ENCODE results near the gene TMEM263. TPM values are rescaled to one million over a fixed set of nuclear protein-coding genes. Genes with fewer than 3 reads are reported as not detected.

The TMEM263 gene
- total RNA-seq, 1 experiment from 2014 or later = 11.8 TPM

- H3K27me3 ChIP-seq (ENCODE audit: insufficient read depth, low read length) = no peaks in the 10 kb centered on the region
- no peaks in the 10 kb centered on the region for H3K9me3 ChIP-seq (ENCODE audit: control insufficient read depth, low read depth, low read length)
- no peak overlapping the region for H3K9ac ChIP-seq (ENCODE audit: extremely low read depth, insufficient read length, low read length)
- H2AFZ ChIP-seq (ENCODE audit: low read length) = no peak overlapping the region
- H2AK5ac ChIP-seq (ENCODE audit: insufficient read length, low read length) = no peak overlapping the region
- no peak for TF ChIP-seq CTCF (conservative IDR thresholded peaks at IDR 0.05)
- no peak overlapping the region for H3K14ac ChIP-seq (ENCODE audit: insufficient read depth, low read length)
- no peak overlapping the region for H3K4me2 ChIP-seq (ENCODE audit: insufficient read depth, insufficient read length, low read length)
- no CpG with 5 or more reads among the region's 1 CpG for WGBS (ENCODE audit: extremely low coverage, insufficient read length, low lambda C conversion rate)
- no peaks in the 10 kb centered on the region for H3K79me1 ChIP-seq (ENCODE audit: insufficient read depth, low read depth, low read length, poor library complexity, severe bottlenecking)
- no peak overlapping the region for H3K18ac ChIP-seq (ENCODE audit: insufficient read length, low read depth, low read length)
- no peak overlapping the region for H2BK5ac ChIP-seq (ENCODE audit: insufficient read length, low read length)
- no peak overlapping the region for H2BK20ac ChIP-seq (ENCODE audit: low read depth, low read length, poor library complexity, severe bottlenecking)
- Mint-ChIP-seq H3K9me3 (no peaks in the 10 kb centered on the region; a peak in 1 of 5 replicates), H3K27me3 (ENCODE audit: low read depth) (peaks cover 13% of the 10 kb centered on the region), H3K27ac (no peak overlapping the region), H3K4me1 (peaks cover 7 to 9% of the 10 kb centered on the region in 2 experiments; a peak in 2 of 4 replicates), H3K4me3 (no peak overlapping the region), H3K36me3 (ENCODE audit: insufficient read depth in 1 of 3, low read depth in 3 of 3) (no peaks in the 10 kb centered on the region)
- no peak overlapping the region for H2BK120ac ChIP-seq (ENCODE audit: low read depth, low read length, poor library complexity, severe bottlenecking)
- no peak overlapping the region for H2BK15ac ChIP-seq (ENCODE audit: low read depth, low read length)
- H4K91ac ChIP-seq (ENCODE audit: insufficient read length, low read depth, low read length) = no peak overlapping the region
- DNase-seq = no peak
- H3K4me1 ChIP-seq (ENCODE audit: insufficient read depth, low read length) = no peaks in the 10 kb centered on the region
- no peaks in the 10 kb centered on the region for H3K23me2 ChIP-seq (ENCODE audit: insufficient read length, low read depth, low read length, poor library complexity, severe bottlenecking)
- H3K23ac ChIP-seq (ENCODE audit: insufficient read length, low read depth, low read length) = no peak overlapping the region
- H4K20me1 ChIP-seq (ENCODE audit: control insufficient read depth, insufficient read depth, insufficient read length) = no peaks in the 10 kb centered on the region
- no peak overlapping the region for H3K4ac ChIP-seq (ENCODE audit: low read depth, low read length)
- H4K8ac ChIP-seq (replicated peaks; ENCODE audit: insufficient read length, low read depth, low read length) = no peak overlapping the region
- no peak overlapping the region for H2BK12ac ChIP-seq (ENCODE audit: insufficient read length, low read depth, low read length)
- H3K56ac ChIP-seq (ENCODE audit: insufficient read length, low read depth, low read length) = no peak overlapping the region
- H3K79me2 ChIP-seq (ENCODE audit: insufficient read depth, low read length) = no peaks in the 10 kb centered on the region
- no peak overlapping the region for H3K27ac ChIP-seq (ENCODE audit: insufficient read length, low read depth, low read length)
- H4K5ac ChIP-seq (ENCODE audit: insufficient read length, low read depth, low read length) = no peak overlapping the region
- no peak overlapping the region for H3T11ph ChIP-seq (ENCODE audit: low read length)
These were observed 45.5 kb upstream of the TMEM263 start for GRCh38 chr12:106910202-106910601.

Data from H9 (cell line).